ENCODE measurements around the gene GRK1. TPM values are rescaled to one million over a fixed set of nuclear protein-coding genes. Genes with fewer than 3 reads are reported as not detected.

The GRK1 gene
- total and polyA plus RNA-seq, 2 of the 4 experiments (the other 2 are of a cell fraction) = not detected

DNA sequence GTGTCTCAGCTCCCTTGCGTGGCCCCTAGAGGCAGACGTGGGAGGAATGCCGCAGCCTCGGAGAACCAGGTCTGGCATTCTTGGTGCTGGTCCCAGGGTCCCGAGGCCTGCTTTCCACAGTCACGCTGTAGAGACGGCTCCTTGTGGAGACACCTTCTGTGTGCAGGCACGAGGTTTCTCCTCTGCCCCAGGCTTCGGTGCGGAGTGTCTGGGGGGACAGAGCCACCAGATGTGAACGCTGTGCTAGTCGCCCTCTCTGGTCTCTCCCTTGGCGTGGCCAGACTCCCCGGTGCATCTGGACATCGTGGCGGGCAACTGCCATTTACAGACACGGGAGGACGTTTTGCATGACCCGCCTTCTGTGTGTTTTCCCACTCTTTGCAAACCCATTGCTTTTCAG, 84.5 kb downstream of the GRK1 start:
- Histone ChIP-seq H2AFZ (replicated peaks; ENCODE audit: low read length, poor library complexity) (no peak overlapping the region), H2AK5ac (ENCODE audit: low read depth, low read length) (no peak overlapping the region), H4K20me1 (ENCODE audit: insufficient read depth, low read length) (peaks cover 4% of the 10 kb centered on the region; the same call in 1 of the 2 replicates), H3K18ac (ENCODE audit: low read depth, low read length) (no peak overlapping the region), H3K79me1 (ENCODE audit: low read depth in 1 of 2, low read length in 2 of 2) (no peaks in the 10 kb centered on the region), H2AK9ac (replicated peaks; ENCODE audit: low read depth, low read length, poor library complexity) (no peak overlapping the region), H3K4me1 (ENCODE audit: control insufficient read depth, insufficient read depth, low read length) (no peaks in the 10 kb centered on the region), H3K9me1 (ENCODE audit: insufficient read depth, low read length) (peaks cover 8% of the 10 kb centered on the region), H3K27me3 (ENCODE audit: control insufficient read depth, insufficient read depth, low read length) (peaks cover 28% of the 10 kb centered on the region), H2BK5ac (ENCODE audit: low read depth, low read length, poor library complexity, severe bottlenecking) (no peak overlapping the region), H3K23ac (ENCODE audit: low read depth, low read length) (no peak overlapping the region), H2BK120ac (ENCODE audit: low read depth, low read length) (no peak overlapping the region), H3K9ac (ENCODE audit: low read depth, low read length) (no peak overlapping the region), H3K56ac (ENCODE audit: extremely low read depth, insufficient read depth, low read length) (no peak overlapping the region), H3K14ac (replicated peaks; ENCODE audit: low read depth, low read length) (no peak overlapping the region), H2BK15ac (ENCODE audit: low read depth, low read length) (no peak overlapping the region), H3K27ac (ENCODE audit: insufficient read depth, low read length) (no peak overlapping the region), H4K8ac (ENCODE audit: low read depth in 2 of 2, low read length in 2 of 2) (no peak overlapping the region), H3K4ac (ENCODE audit: low read depth, low read length) (no peak overlapping the region), H4K5ac (ENCODE audit: low read depth, low read length) (no peak overlapping the region), H3K4me3 (ENCODE audit: insufficient read depth, low read depth, low read length) (no peak overlapping the region), H4K91ac (ENCODE audit: insufficient read depth, low read depth, low read length) (no peak overlapping the region), H2BK20ac (ENCODE audit: low read depth, low read length) (no peak overlapping the region), H3K4me2 (ENCODE audit: low read depth, low read length) (no peak overlapping the region), H3K36me3 (ENCODE audit: control insufficient read depth, insufficient read depth, low read length) (no peaks in the 10 kb centered on the region), H3K9me3 (ENCODE audit: control insufficient read depth, insufficient read depth, low read length) (no peaks in the 10 kb centered on the region)
- 83% methylated on average over 17 of the region's 19 CpGs; no CpG with 5 or more reads in 1 of the 2 experiments for WGBS, 2 experiments (ENCODE audit: extremely low coverage in 2 of 2, insufficient read length in 1 of 2)
- TF ChIP-seq MXI1 (IDR thresholded peaks at IDR 0.05; ENCODE audit: borderline replicate concordance, low read depth, low read length) = no peak
- no peak for TF ChIP-seq MAFK (IDR thresholded peaks at IDR 0.05; ENCODE audit: low read depth, low read length)
- TF ChIP-seq NFE2L2 (IDR thresholded peaks at IDR 0.05; ENCODE audit: low read depth, low read length) = no peak
- TF ChIP-seq USF2 (IDR thresholded peaks at IDR 0.05; ENCODE audit: low read depth, low read length) = no peak
- no peak for TF ChIP-seq FOS (IDR thresholded peaks at IDR 0.05; ENCODE audit: low read depth, low read length)
- no peak for TF ChIP-seq CEBPB (IDR thresholded peaks at IDR 0.05; ENCODE audit: low read depth, low read length)
- no peak for TF ChIP-seq BHLHE40 (IDR thresholded peaks at IDR 0.05; ENCODE audit: low read depth, low read length)
- no peak for TF ChIP-seq SMC3 (IDR thresholded peaks at IDR 0.05; ENCODE audit: low read depth, low read length)
- no peak for TF ChIP-seq POLR2A (IDR thresholded peaks at IDR 0.05; ENCODE audit: low read depth, low read length)
- no peak for TF ChIP-seq RCOR1 (IDR thresholded peaks at IDR 0.05; ENCODE audit: insufficient replicate concordance, low read length)
- no peak for TF ChIP-seq RAD21 (IDR thresholded peaks at IDR 0.05; ENCODE audit: low read length)
- TF ChIP-seq ELK1 (IDR thresholded peaks at IDR 0.05; ENCODE audit: borderline replicate concordance, low read depth, low read length) = no peak
- TF ChIP-seq, protein P1, sequence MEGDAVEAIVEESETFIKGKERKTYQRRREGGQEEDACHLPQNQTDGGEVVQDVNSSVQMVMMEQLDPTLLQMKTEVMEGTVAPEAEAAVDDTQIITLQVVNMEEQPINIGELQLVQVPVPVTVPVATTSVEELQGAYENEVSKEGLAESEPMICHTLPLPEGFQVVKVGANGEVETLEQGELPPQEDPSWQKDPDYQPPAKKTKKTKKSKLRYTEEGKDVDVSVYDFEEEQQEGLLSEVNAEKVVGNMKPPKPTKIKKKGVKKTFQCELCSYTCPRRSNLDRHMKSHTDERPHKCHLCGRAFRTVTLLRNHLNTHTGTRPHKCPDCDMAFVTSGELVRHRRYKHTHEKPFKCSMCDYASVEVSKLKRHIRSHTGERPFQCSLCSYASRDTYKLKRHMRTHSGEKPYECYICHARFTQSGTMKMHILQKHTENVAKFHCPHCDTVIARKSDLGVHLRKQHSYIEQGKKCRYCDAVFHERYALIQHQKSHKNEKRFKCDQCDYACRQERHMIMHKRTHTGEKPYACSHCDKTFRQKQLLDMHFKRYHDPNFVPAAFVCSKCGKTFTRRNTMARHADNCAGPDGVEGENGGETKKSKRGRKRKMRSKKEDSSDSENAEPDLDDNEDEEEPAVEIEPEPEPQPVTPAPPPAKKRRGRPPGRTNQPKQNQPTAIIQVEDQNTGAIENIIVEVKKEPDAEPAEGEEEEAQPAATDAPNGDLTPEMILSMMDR (conservative IDR thresholded peaks at IDR 0.05; ENCODE audit: low read depth, low read length) = no peak
- TF ChIP-seq RFX5 (IDR thresholded peaks at IDR 0.05; ENCODE audit: low read depth, low read length) = no peak
- no peak for TF ChIP-seq CHD1 (IDR thresholded peaks at IDR 0.05; ENCODE audit: low read depth, low read length)
- no peak for TF ChIP-seq MAZ (IDR thresholded peaks at IDR 0.05; ENCODE audit: borderline replicate concordance, low read depth, low read length)
- ChIA-PET CTCF (no interaction called here), POLR2A (ENCODE audit: unreplicated experiment) (no interaction called here)
- intact Hi-C loops (cut with micrococcal nuclease) (no loop called here), dilution Hi-C loops (cut with HindIII; ENCODE audit: low sequenced_read_pairs, unreplicated experiment) (no loop called here), in situ Hi-C loops (cut with MboI; ENCODE audit: low sequenced_read_pairs) (no loop called here)
- ATAC-seq (ENCODE audit: low read depth) = no peak
- BruUV-seq (replicated peaks) = no TSS peak
- no peak for DNase-seq

Measured in IMR-90 (cell line).